Cardiac muscle cell (in vitro differentiated cells and primary cell): ENCODE results near the gene ZFY. TPM values are rescaled to one million over a fixed set of nuclear protein-coding genes. Genes with fewer than 3 reads are reported as not detected.
"Not testable (repeated sequence)": the region's sequence is repeated elsewhere in the genome, so short reads cannot be mapped to it uniquely, and the experiment has no call there.

Source experiments
- DNase-seq, 2 donors: peaks; one replicate each; pipeline versions ENCODE4 v3.0.0 to v3.0.0-alpha.2; 2010 to 2017; ENCODE audit warnings: low read depth in 1 of 2, low spot score in 1 of 2
- H3K27ac ChIP-seq: fragments of 200-600 bp; sonication (generic); 2 replicates; pipeline ENCODE4 v1.5.1; 2016
- H3K27me3 ChIP-seq: fragments of 200-600 bp; sonication (generic); 2 replicates; pipeline ENCODE4 v1.6.0; 2016; ENCODE audit warnings: control low read depth
- H3K36me3 ChIP-seq: fragments of 200-600 bp; sonication (generic); 2 replicates; pipeline ENCODE4 v1.5.1; 2016; ENCODE audit warnings: control low read depth
- H3K4me1 ChIP-seq: fragments of 200-600 bp; sonication (generic); 2 replicates; pipeline ENCODE4 v1.8.1; 2017; ENCODE audit warnings: low read depth, mild to moderate bottlenecking, mixed run types
- H3K4me3 ChIP-seq: fragments of 200-600 bp; sonication (generic); 2 replicates; pipeline ENCODE4 v1.5.1; 2016; ENCODE audit warnings: mild to moderate bottlenecking
- H3K9me3 ChIP-seq: fragments of 200-600 bp; sonication (generic); 2 replicates; pipeline ENCODE4 v1.5.1; 2017; ENCODE audit warnings: low read depth, mild to moderate bottlenecking, control low read depth
- CTCF ChIP-seq: IDR thresholded peaks from 2 replicates; pipeline ENCODE4 v1.5.1; 2012; ENCODE audit warnings: low read depth, mild to moderate bottlenecking, low read length
- polyA plus RNA-seq: library from polyadenylated mRNA; unstranded; fragments of >200 nt; fragmentation: Nextera tagmentation; extraction: Ambion mirVana; gene quantifications from 2 replicates; pipeline ENCODE4 v1.2.1, GENCODE V29; 2016
- total RNA-seq: library from RNA; depleted of rRNA; stranded (reverse); fragments of >200 nt; gene quantifications from 2 replicates; pipeline ENCODE4 v1.2.3, GENCODE V29; 2016

ZFY gene
- total and polyA plus RNA-seq, 2 experiments from 2014 or later = not detected

- no peak for DNase-seq
- no peak for TF ChIP-seq CTCF
- H3K27me3 ChIP-seq = no peaks in the 10 kb centered on the region
- H3K4me3 ChIP-seq = no peak overlapping the region
- no peaks in the 10 kb centered on the region for H3K9me3 ChIP-seq
- no peak overlapping the region for H3K27ac ChIP-seq
- no peaks in the 10 kb centered on the region for H3K4me1 ChIP-seq
- no peaks in the 10 kb centered on the region for H3K36me3 ChIP-seq
Observed at GRCh38 chrY:2972708-2973107, 37.5 kb downstream of the ZFY start.

DNA sequence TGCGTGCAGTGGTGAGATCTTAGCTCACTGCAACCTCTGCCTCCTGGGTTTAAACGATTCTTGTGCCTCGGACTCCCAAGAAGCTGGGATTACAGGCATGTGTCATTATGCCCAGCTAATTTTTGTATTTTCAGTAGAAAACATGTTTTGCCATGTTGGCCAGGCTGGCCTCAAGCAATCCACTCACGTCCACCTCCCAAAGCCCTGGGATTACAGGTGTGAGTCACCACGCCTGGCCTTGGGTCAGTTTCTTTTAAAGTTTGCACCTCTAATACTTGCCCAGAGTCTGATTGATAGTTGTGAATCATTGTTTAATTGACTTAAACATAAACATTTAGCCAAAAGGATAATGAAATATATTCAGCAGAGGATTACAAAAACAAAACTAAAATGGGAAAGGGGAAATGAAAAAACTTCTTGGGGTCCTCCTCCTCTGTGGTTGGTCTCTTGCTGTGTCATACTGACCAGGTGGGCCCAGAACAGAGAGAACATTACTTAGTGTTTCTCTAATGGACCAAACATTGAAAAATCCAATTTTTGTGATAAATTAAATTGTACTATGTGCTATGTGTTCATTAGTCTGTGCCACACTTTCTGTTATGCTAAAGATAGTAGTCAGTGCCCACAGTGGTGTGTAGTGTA is 38.0 kb downstream of the ZFY start:
- H3K4me3 ChIP-seq = no peak overlapping the region
- H3K4me1 ChIP-seq = no peaks in the 10 kb centered on the region
- no peaks in the 10 kb centered on the region for H3K36me3 ChIP-seq
- no peaks in the 10 kb centered on the region for H3K9me3 ChIP-seq
- no peaks in the 10 kb centered on the region for H3K27me3 ChIP-seq
- no peak for TF ChIP-seq CTCF
- DNase-seq = no peak
- H3K27ac ChIP-seq = no peak overlapping the region

DNA sequence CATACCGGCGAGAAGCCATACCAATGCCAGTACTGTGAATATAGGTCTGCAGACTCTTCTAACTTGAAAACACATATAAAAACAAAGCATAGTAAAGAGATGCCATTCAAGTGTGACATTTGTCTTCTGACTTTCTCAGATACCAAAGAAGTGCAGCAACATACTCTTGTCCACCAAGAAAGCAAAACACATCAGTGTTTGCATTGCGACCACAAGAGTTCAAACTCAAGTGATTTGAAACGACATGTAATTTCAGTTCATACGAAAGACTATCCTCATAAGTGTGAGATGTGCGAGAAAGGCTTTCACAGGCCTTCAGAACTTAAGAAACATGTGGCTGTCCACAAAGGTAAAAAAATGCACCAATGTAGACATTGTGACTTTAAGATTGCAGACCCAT is 44.1 kb downstream of the ZFY start:
- Histone ChIP-seq H3K27ac (no peak overlapping the region), H3K9me3 (no peaks in the 10 kb centered on the region), H3K27me3 (no peaks in the 10 kb centered on the region), H3K4me3 (no peak overlapping the region), H3K36me3 (no peaks in the 10 kb centered on the region), H3K4me1 (no peaks in the 10 kb centered on the region)
- DNase-seq = no peak
- no peak for TF ChIP-seq CTCF

DNA sequence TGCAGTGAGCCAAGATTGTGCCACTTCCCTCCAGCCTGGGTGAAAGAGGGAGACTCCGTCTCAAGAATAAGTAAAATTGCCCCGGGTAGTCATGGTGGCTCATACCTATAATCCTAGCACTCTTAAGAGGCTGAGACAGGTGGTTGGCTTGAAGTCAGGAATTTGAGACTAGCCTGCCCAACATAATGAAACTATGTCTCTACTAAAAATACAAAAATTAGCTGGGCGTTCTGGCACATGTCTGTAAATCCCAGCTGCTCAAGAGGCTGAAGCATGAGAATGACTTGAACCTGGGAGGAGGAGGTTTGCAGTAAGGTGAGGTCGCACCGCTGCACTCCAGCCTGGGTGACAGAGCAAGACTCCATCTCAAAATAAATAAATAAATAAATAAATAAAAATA is 49.3 kb downstream of the ZFY start:
- no peak for DNase-seq
- no peak for TF ChIP-seq CTCF
- no peak overlapping the region for H3K27ac ChIP-seq
- no peak overlapping the region for H3K4me3 ChIP-seq
- no peaks in the 10 kb centered on the region for H3K36me3 ChIP-seq
- no peaks in the 10 kb centered on the region for H3K27me3 ChIP-seq
- H3K9me3 ChIP-seq = no peaks in the 10 kb centered on the region
- H3K4me1 ChIP-seq = no peaks in the 10 kb centered on the region

- not testable (repeated sequence) for H3K36me3 ChIP-seq, DNase-seq, H3K4me3 ChIP-seq, H3K4me1 ChIP-seq, H3K27ac ChIP-seq, H3K9me3 ChIP-seq, H3K27me3 ChIP-seq
Observed at GRCh38 chrY:2987178-2987577, 52.0 kb downstream of the ZFY start.

GRCh38 chrY:2997369-2997768 is 62.2 kb downstream of the ZFY start:
- H3K4me1 ChIP-seq, H3K27ac ChIP-seq, H3K9me3 ChIP-seq, DNase-seq, H3K36me3 ChIP-seq, H3K4me3 ChIP-seq, H3K27me3 ChIP-seq: not testable (repeated sequence)

DNA sequence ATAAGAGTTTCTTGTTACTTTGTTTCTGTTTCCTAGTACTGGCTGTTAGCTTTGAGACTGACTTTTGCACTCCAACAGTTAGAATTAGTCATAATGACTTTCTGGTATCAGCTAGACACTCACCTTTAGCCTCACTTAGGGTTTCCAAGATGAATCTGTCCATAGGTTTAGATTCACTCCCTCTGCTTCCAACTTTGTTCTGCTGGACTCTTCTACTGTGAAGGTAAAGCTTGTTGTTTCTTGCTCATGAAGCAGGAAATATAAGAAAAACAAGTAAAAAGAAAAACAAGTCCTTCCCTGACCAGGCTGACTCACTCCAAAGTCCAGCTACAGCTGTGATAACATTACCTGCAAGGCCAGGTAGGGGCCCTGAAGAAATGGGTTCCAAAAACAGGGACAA is 67.0 kb downstream of the ZFY start:
- no peaks in the 10 kb centered on the region for H3K4me1 ChIP-seq
- H3K4me3 ChIP-seq = no peak overlapping the region
- H3K9me3 ChIP-seq = no peaks in the 10 kb centered on the region
- H3K27ac ChIP-seq = no peak overlapping the region
- H3K27me3 ChIP-seq = no peaks in the 10 kb centered on the region
- H3K36me3 ChIP-seq = no peaks in the 10 kb centered on the region
- DNase-seq = no peak
- no peak for TF ChIP-seq CTCF
